Common myeloid progenitor, CD34-positive (primary cell): ENCODE measurements around the gene TSPAN5.

Experiments used
- CTCF ChIA-PET: fragments of 350-600 bp; sonication (Branson Sonifier 250); formaldehyde crosslinking; loops from one replicate; lab custom pipeline; 2021; ENCODE audit warnings: antibody characterized with exemption; lab: Charles Lee
- POLR2A ChIA-PET: fragments of 350-600 bp; sonication (Branson Sonifier 250); formaldehyde crosslinking; loops from one replicate; lab custom pipeline; 2021; ENCODE audit warnings: antibody characterized with exemption; lab: Charles Lee
- DNase-seq, 3 donors: peaks; one replicate each; pipeline versions ENCODE4 v3.0.0 to v3.0.0-alpha.2; 2013
- H3K27ac ChIP-seq, 2 experiments: 1 replicate in 1 of 2; 2 replicates in 1 of 2; pipeline ENCODE4 v1.7.0; 2013; ENCODE audit warnings: inconsistent platforms in 2 of 2, low read length in 2 of 2, mild to moderate bottlenecking in 2 of 2, low read depth in 1 of 2, moderate library complexity in 1 of 2; ENCODE audit not compliant: severe bottlenecking in 2 of 2, insufficient read depth in 1 of 2, poor library complexity in 1 of 2
- H3K27me3 ChIP-seq, 5 experiments: replicated peaks in 2 of 5; 1 replicate in 3 of 5; 2 replicates in 2 of 5; pipeline versions ENCODE4 v1.6.1 to v1.7.0; 2013; ENCODE audit warnings: low read length in 4 of 5, mild to moderate bottlenecking in 2 of 5, moderate library complexity in 2 of 5, inconsistent platforms in 1 of 5; ENCODE audit not compliant: insufficient read depth in 5 of 5, control insufficient read depth in 4 of 5
- H3K36me3 ChIP-seq, 4 experiments: 1 replicate in 2 of 4; 2 replicates in 2 of 4; pipeline versions ENCODE4 v1.6.1 to v1.7.0; 2013; ENCODE audit warnings: low read length in 3 of 4, control low read depth in 1 of 4, mild to moderate bottlenecking in 1 of 4; ENCODE audit not compliant: control insufficient read depth in 4 of 4, insufficient read depth in 4 of 4
- H3K4me1 ChIP-seq, 4 experiments: 1 replicate in 3 of 4; 2 replicates in 1 of 4; pipeline versions ENCODE4 v1.6.1 to v1.7.1; 2013; ENCODE audit warnings: low read length in 3 of 4, mild to moderate bottlenecking in 3 of 4, control low read depth in 1 of 4, inconsistent platforms in 1 of 4, moderate library complexity in 1 of 4; ENCODE audit not compliant: control insufficient read depth in 4 of 4, insufficient read depth in 4 of 4; ENCODE audit errors: control extremely low read depth in 1 of 4
- H3K4me3 ChIP-seq, 7 experiments: 1 replicate in 4 of 7; 2 replicates in 3 of 7; pipeline versions ENCODE4 v1.5.1 to v1.7.0; 2013; ENCODE audit warnings: mild to moderate bottlenecking in 7 of 7, low read length in 6 of 7, moderate library complexity in 6 of 7, inconsistent platforms in 2 of 7, low read depth in 2 of 7, control low read depth in 1 of 7; ENCODE audit not compliant: insufficient read depth in 4 of 7, control insufficient read depth in 1 of 7; ENCODE audit errors: extremely low read depth in 1 of 7
- H3K9me3 ChIP-seq, 5 experiments: 1 replicate in 4 of 5; 2 replicates in 1 of 5; pipeline versions ENCODE4 v1.6.1 to v1.7.1; 2013; ENCODE audit warnings: low read length in 4 of 5, mild to moderate bottlenecking in 2 of 5, inconsistent platforms in 1 of 5, low read depth in 1 of 5, moderate library complexity in 1 of 5; ENCODE audit not compliant: control insufficient read depth in 4 of 5, insufficient read depth in 2 of 5; ENCODE audit errors: control extremely low read depth in 1 of 5
- WGBS: methylation state at CpG from one replicate; pipeline ENCODE4 v1.1.5; 2013; ENCODE audit not compliant: insufficient coverage; 5-methylcytosine and 5-hydroxymethylcytosine counted together

TSPAN5 gene

DNA sequence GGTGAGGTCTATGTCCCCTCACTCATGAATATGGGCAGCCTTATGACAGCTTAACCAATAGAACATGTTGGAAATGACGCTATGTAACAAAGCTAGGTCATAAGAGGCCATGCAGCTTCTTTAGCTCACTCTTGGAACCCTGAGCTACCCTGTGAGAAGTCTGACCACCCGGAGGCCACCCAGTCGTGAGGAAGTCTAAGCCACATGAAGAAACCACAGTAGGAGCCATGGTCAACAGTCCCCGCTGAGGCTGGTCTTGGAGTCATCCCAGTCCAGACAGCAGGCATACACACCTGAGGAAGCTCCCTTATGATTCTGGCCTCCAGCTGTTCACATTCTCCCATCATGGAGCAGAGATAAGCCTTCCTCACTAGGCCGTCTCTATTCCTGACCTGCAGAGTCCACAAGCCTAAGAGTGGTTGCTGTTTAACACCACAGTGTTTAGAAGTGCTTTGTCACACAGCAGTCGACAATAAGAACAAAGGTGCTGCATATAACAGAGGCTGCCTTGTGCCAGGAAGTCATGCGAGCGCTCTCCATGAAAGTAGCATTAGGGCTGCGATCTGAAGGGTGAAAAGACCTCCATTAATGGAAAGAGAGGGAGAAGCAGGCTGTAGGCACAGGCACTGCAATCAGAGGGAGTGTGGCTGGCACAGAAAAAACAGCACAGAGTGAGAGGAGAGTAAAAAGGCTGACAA lies 38.2 kb downstream of the TSPAN5 start:
- Histone ChIP-seq H3K9me3 (no peaks in the 10 kb centered on the region), H3K36me3 (no peaks in the 10 kb centered on the region), H3K27me3 (no peaks in the 10 kb centered on the region), H3K4me1 (peaks cover 0 to 3% (median under 1%) of the 10 kb centered on the region in 4 experiments), H3K27ac (no peak overlapping the region), H3K4me3 (no peak overlapping the region)
- CTCF ChIA-PET: no interaction called here
- 96% methylated on average over 8 of the region's 9 CpGs for WGBS
- no peak for DNase-seq
- POLR2A ChIA-PET: no interaction called here

DNA sequence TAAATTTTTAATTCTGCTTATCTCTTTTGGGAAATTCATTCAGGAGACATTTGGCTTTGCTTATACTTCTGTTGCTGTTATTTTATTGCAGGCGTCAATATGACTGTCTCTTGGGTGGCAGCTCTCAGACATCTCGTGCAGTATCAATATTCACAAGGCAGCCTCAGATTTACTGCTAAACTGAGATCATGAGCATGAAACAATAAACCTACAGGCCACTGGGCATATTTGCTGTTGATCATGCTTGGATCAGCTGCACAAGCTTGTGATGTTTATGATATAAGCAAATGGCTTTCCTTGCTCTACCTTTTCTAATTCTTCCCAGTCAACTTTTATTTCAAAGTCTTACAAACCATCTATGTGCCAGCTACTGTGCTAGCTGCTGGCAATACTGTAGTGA lies 39.2 kb downstream of the TSPAN5 start:
- Histone ChIP-seq H3K9me3 (no peaks in the 10 kb centered on the region), H3K4me3 (no peak overlapping the region), H3K4me1 (peaks cover 0 to 3% (median 0%) of the 10 kb centered on the region in 4 experiments), H3K27ac (no peak overlapping the region), H3K27me3 (no peaks in the 10 kb centered on the region), H3K36me3 (no peaks in the 10 kb centered on the region)
- no peak for DNase-seq
- CTCF ChIA-PET: no interaction called here
- POLR2A ChIA-PET: no interaction called here
- 100% methylated on average over 2 of the region's 2 CpGs for WGBS

DNA sequence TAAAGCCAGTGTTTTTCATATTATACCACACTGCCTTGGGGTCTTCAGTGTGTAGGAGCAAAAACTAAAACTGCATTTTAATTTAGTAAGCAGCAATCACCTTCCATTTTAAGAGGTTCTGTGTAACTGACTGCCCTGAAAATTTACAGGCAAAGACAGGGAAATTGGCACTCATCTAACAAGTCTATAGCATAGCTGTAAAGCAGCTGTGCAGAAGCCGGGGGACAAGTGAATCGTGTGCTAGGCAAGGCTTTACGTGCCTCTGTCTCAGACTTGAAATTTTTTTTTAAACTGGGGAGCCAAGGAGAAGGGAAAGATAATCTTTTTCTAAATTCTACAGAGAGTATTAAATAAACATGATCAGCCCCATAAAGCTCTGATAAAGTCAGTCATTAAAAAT lies 39.7 kb downstream of the TSPAN5 start:
- H3K4me3 ChIP-seq: no peak overlapping the region
- no peaks in the 10 kb centered on the region for H3K9me3 ChIP-seq
- whole genome bisulfite sequencing: no CpG with 5 or more reads among the region's 3 CpGs
- no peak overlapping the region for H3K27ac ChIP-seq
- DNase-seq: no peak
- CTCF ChIA-PET: interaction anchor here (1.0 kb wide), 1 partner anchor 11 kb away, joined by 3 read pairs; no protein-coding TSS in a partner anchor
- no peaks in the 10 kb centered on the region for H3K36me3 ChIP-seq
- POLR2A ChIA-PET: no interaction called here
- H3K4me1 ChIP-seq: peaks cover 0 to 3% (median 0%) of the 10 kb centered on the region in 4 experiments
- no peaks in the 10 kb centered on the region for H3K27me3 ChIP-seq

DNA sequence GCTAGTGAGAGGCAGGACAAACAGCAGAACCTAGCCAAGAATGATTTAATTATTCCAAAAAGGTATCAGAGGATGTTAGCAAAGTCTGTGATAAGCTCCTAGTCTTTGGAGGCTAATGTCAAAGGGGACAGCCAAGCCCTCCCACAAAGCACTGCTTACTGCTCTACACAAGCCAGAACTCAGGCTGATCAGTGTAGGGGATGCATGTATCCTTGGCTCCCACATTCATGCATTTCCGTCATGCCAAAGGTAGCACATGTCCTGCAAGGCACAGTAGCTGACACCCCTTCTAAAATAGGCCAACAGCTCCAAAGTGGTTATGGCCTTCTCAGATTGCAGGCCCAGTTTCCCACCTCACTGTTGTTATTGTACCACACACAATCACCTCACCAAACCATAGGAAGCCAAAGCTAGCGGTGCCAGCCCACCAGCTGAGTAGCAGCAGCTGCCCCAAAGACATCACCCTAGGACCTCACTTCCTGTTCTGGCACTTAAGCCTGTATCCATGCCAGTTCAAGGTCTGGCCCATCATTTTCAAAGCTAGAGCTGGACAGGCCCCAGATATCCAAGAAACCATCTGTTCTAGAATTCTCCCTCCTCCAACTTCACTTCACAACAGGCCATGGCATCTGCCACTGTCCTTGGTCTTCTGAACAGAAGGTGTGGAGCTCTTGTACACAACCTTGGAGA lies 40.9 kb downstream of the TSPAN5 start:
- no peaks in the 10 kb centered on the region for H3K27me3 ChIP-seq
- H3K36me3 ChIP-seq: no peaks in the 10 kb centered on the region
- H3K4me1 ChIP-seq: peaks cover 0 to 7% (median 5%) of the 10 kb centered on the region in 4 experiments
- DNase-seq: no peak
- no peak overlapping the region for H3K27ac ChIP-seq
- WGBS: 72% methylated on average over 2 of the region's 2 CpGs
- POLR2A ChIA-PET: interaction anchor here (0.6 kb wide), 1 partner anchor 172 kb away, joined by 4 read pairs; no protein-coding TSS in a partner anchor
- H3K4me3 ChIP-seq: no peak overlapping the region
- no peaks in the 10 kb centered on the region for H3K9me3 ChIP-seq
- CTCF ChIA-PET: interaction anchor here (1.0 kb wide), 1 partner anchor 13 kb away, joined by 3 read pairs; no protein-coding TSS in a partner anchor

DNA sequence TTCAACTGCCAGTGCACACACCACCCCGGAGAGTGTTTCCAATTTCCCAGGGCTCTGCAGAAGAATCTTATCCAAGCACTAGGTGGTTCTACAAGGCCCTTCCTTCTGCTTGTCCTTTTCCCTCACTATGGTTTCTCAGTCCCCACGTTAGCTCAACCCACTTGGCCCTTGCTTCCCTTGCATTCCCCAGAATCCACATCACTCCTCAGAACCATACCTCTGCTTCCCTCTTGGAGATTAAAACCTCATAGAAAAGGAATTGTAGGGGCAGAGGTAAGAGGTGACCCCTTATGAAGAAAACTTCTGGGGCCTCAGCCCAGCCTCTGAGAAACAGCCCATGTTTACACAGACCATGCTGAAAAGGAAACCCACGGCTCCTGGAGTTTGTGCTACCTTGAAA lies 42.4 kb downstream of the TSPAN5 start:
- ChIA-PET CTCF (no interaction called here), POLR2A (no interaction called here)
- no peak for DNase-seq
- H3K27ac ChIP-seq: no peak overlapping the region
- H3K36me3 ChIP-seq: no peaks in the 10 kb centered on the region
- no peak overlapping the region for H3K4me3 ChIP-seq
- peaks cover 0 to 7% (median 6%) of the 10 kb centered on the region in 4 experiments for H3K4me1 ChIP-seq
- WGBS: 100% methylated on average over 3 of the region's 3 CpGs
- no peaks in the 10 kb centered on the region for H3K9me3 ChIP-seq
- H3K27me3 ChIP-seq: no peaks in the 10 kb centered on the region

GRCh38 chr4:98614662-98615061 lies 43.7 kb downstream of the TSPAN5 start:
- peaks cover 0 to 6% (median 5%) of the 10 kb centered on the region in 4 experiments for H3K4me1 ChIP-seq
- POLR2A ChIA-PET: no interaction called here

GRCh38 chr4:98614094-98614493 lies 44.3 kb downstream of the TSPAN5 start:
- H3K27ac ChIP-seq: no peak overlapping the region
- no peaks in the 10 kb centered on the region for H3K27me3 ChIP-seq
- ChIA-PET CTCF (no interaction called here), POLR2A (no interaction called here)
- no peaks in the 10 kb centered on the region for H3K9me3 ChIP-seq
- no peak for DNase-seq
- H3K36me3 ChIP-seq: no peaks in the 10 kb centered on the region
- WGBS: 100% methylated on average over 2 of the region's 3 CpGs
- peaks cover 0 to 6% (median 5%) of the 10 kb centered on the region in 4 experiments for H3K4me1 ChIP-seq
- no peak overlapping the region for H3K4me3 ChIP-seq

More at GRCh38 chr4:98614662-98615061, 43.7 kb downstream of the TSPAN5 start:
- Histone ChIP-seq H3K4me3 (no peak overlapping the region), H3K27ac (no peak overlapping the region), H3K27me3 (no peaks in the 10 kb centered on the region), H3K9me3 (no peaks in the 10 kb centered on the region), H3K36me3 (no peaks in the 10 kb centered on the region)
- CTCF ChIA-PET: no interaction called here
- DNase-seq: no peak
- WGBS: 100% methylated on average over 3 of the region's 4 CpGs
